Smooth muscle cell (in vitro differentiated cells): ENCODE results near the gene IER2. TPM values are rescaled to one million over a fixed set of nuclear protein-coding genes. Genes with fewer than 3 reads are reported as not detected.

Source experiments
- DNase-seq: peaks from one replicate; lab custom pipeline; 2025; ENCODE audit not compliant: unreplicated experiment; lab: John Stamatoyannopoulos, UW
- H2AFZ ChIP-seq: fragments of 200-600 bp; sonication (generic); 2 replicates; pipeline ENCODE4 v1.6.0; 2016; ENCODE audit warnings: antibody characterized with exemption, low read depth, mild to moderate bottlenecking
- H3F3A ChIP-seq: fragments of 200-600 bp; sonication (generic); 2 replicates; pipeline ENCODE4 v1.6.0; 2017; ENCODE audit warnings: antibody characterized with exemption, low read depth
- H3K27ac ChIP-seq: fragments of 200-600 bp; sonication (generic); 2 replicates; pipeline ENCODE4 v1.5.1; 2016; ENCODE audit warnings: low read depth, mild to moderate bottlenecking
- H3K27me3 ChIP-seq: fragments of 200-600 bp; sonication (generic); 2 replicates; pipeline ENCODE4 v1.6.1; 2016; ENCODE audit warnings: low read depth, mild to moderate bottlenecking
- H3K36me3 ChIP-seq: fragments of 200-600 bp; sonication (generic); 2 replicates; pipeline ENCODE4 v1.5.1; 2016; ENCODE audit warnings: low read depth
- H3K4me1 ChIP-seq: fragments of 200-600 bp; sonication (generic); 2 replicates; pipeline ENCODE4 v1.5.1; 2016; ENCODE audit warnings: low read depth
- H3K4me2 ChIP-seq: fragments of 200-600 bp; sonication (generic); 2 replicates; pipeline ENCODE4 v1.6.0; 2016; ENCODE audit warnings: mild to moderate bottlenecking
- H3K4me3 ChIP-seq: fragments of 200-600 bp; sonication (generic); 2 replicates; pipeline ENCODE4 v1.5.1; 2016; ENCODE audit warnings: mild to moderate bottlenecking
- H3K79me2 ChIP-seq: fragments of 200-600 bp; sonication (generic); 2 replicates; pipeline ENCODE4 v1.6.0; 2016; ENCODE audit warnings: low read depth, mild to moderate bottlenecking
- H3K9ac ChIP-seq: fragments of 200-600 bp; sonication (generic); 2 replicates; pipeline ENCODE4 v1.6.0; 2016; ENCODE audit warnings: low read depth
- H3K9me3 ChIP-seq: fragments of 200-600 bp; sonication (generic); replicated peaks from 2 replicates; pipeline ENCODE4 v1.5.1; 2016; ENCODE audit warnings: low read depth
- H4K20me1 ChIP-seq: fragments of 200-600 bp; sonication (generic); 2 replicates; pipeline ENCODE4 v1.6.0; 2016; ENCODE audit warnings: low read depth
- CTCF ChIP-seq: fragments of 200-600 bp; sonication (generic); IDR thresholded peaks from 2 replicates; pipeline ENCODE4 v1.5.1; 2017; ENCODE audit warnings: borderline replicate concordance, mild to moderate bottlenecking, antibody characterized with exemption; ENCODE audit not compliant: insufficient read depth, poor library complexity, severe bottlenecking
- WGBS: methylation state at CpG from one replicate; pipeline ENCODE4 v1.1.7; 2016; ENCODE audit warnings: low lambda C conversion rate; 5-methylcytosine and 5-hydroxymethylcytosine counted together
- polyA plus RNA-seq: library from polyadenylated mRNA; unstranded; fragments of >200 nt; fragmentation: Nextera tagmentation; extraction: Ambion mirVana; gene quantifications from 2 replicates; pipeline ENCODE4 v1.2.1, GENCODE V29; 2016
- total RNA-seq: library from RNA; depleted of rRNA; stranded (reverse); fragments of >200 nt; gene quantifications from 2 replicates; pipeline ENCODE4 v1.2.3, GENCODE V29; 2014

Gene IER2
- total and polyA plus RNA-seq, 2 experiments from 2014 or later: 118 to 766 TPM

- Histone ChIP-seq H3K27ac (no peak overlapping the region), H3F3A (no peaks in the 10 kb centered on the region), H3K27me3 (no peaks in the 10 kb centered on the region), H2AFZ (no peak overlapping the region), H3K4me2 (no peak overlapping the region), H3K4me1 (no peaks in the 10 kb centered on the region), H3K79me2 (peaks cover 6% of the 10 kb centered on the region), H3K9ac (no peak overlapping the region), H3K36me3 (no peaks in the 10 kb centered on the region), H3K4me3 (no peak overlapping the region), H4K20me1 (no peaks in the 10 kb centered on the region), H3K9me3 (no peaks in the 10 kb centered on the region)
- DNase-seq: no peak
- no peak for TF ChIP-seq CTCF
- WGBS: 99% methylated on average over 14 of the region's 15 CpGs
Observed at GRCh38 chr19:13110099-13110610, 40.1 kb upstream of the IER2 start.

- Histone ChIP-seq H3K9ac (no peak overlapping the region), H3K4me3 (no peak overlapping the region), H4K20me1 (no peaks in the 10 kb centered on the region), H3F3A (no peaks in the 10 kb centered on the region), H3K9me3 (no peaks in the 10 kb centered on the region), H2AFZ (no peak overlapping the region), H3K27me3 (no peaks in the 10 kb centered on the region), H3K4me1 (peaks cover 6% of the 10 kb centered on the region), H3K79me2 (peaks cover 13% of the 10 kb centered on the region), H3K36me3 (no peaks in the 10 kb centered on the region), H3K4me2 (no peak overlapping the region), H3K27ac (no peak overlapping the region)
- 96% methylated on average over 10 of the region's 10 CpGs for WGBS
- no peak for TF ChIP-seq CTCF
- no peak for DNase-seq
Observed at GRCh38 chr19:13112555-13112954, 37.7 kb upstream of the IER2 start.

- no peaks in the 10 kb centered on the region for H3K36me3 ChIP-seq
- peaks cover 22% of the 10 kb centered on the region for H4K20me1 ChIP-seq
- H3K9ac ChIP-seq: peak overlapping the region; percentile 97
- peak overlapping the region; percentile 93 for H3K4me2 ChIP-seq
- no peak for DNase-seq
- peaks cover 39% of the 10 kb centered on the region for H3K79me2 ChIP-seq
- TF ChIP-seq CTCF: no peak
- H3F3A ChIP-seq: no peaks in the 10 kb centered on the region
- H3K27ac ChIP-seq: peak overlapping the region; percentile 90
- WGBS: 2% methylated on average over 18 of the region's 18 CpGs
- H3K4me3 ChIP-seq: peak overlapping the region; percentile 93
- no peaks in the 10 kb centered on the region for H3K9me3 ChIP-seq
- H3K4me1 ChIP-seq: peaks cover 24% of the 10 kb centered on the region
- peak overlapping the region; percentile 75 for H2AFZ ChIP-seq
- no peaks in the 10 kb centered on the region for H3K27me3 ChIP-seq
Observed at GRCh38 chr19:13115936-13116281, 34.3 kb upstream of the IER2 start.
